ENCODE data around the gene GATB.
"Not testable (repeated sequence)": the region's sequence is repeated elsewhere in the genome, so short reads cannot be mapped to it uniquely, and the experiment has no call there.

DNA sequence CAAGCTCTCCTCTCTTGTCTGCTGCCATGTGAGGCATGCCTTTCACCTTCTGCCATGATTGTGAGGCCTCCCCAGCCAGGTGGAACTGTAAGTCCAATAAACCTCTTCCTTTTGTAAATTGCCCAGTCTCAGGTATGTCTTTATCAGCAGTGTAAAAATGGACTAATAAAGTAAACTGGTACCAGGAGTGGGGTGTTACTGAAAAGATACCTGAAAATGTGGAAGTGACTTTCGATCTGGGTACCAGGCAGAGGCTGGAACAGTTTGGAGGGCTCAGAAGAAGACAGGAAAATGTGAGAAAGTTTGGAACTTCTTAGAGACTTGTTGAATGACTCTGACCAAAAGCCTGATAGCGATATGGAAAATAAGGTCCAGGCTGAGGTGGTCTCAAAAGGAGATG lies 24.0 kb downstream of the GATB start:
- TF ChIP-seq, protein P1, sequence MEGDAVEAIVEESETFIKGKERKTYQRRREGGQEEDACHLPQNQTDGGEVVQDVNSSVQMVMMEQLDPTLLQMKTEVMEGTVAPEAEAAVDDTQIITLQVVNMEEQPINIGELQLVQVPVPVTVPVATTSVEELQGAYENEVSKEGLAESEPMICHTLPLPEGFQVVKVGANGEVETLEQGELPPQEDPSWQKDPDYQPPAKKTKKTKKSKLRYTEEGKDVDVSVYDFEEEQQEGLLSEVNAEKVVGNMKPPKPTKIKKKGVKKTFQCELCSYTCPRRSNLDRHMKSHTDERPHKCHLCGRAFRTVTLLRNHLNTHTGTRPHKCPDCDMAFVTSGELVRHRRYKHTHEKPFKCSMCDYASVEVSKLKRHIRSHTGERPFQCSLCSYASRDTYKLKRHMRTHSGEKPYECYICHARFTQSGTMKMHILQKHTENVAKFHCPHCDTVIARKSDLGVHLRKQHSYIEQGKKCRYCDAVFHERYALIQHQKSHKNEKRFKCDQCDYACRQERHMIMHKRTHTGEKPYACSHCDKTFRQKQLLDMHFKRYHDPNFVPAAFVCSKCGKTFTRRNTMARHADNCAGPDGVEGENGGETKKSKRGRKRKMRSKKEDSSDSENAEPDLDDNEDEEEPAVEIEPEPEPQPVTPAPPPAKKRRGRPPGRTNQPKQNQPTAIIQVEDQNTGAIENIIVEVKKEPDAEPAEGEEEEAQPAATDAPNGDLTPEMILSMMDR (IDR thresholded peaks at IDR 0.05; ENCODE audit: extremely low read depth in 1 of 2, insufficient read depth in 1 of 2, low read depth in 1 of 2, low read length in 2 of 2): not testable (repeated sequence)
- not testable (repeated sequence) for TF ChIP-seq MYC (IDR thresholded peaks at IDR 0.05; ENCODE audit: low read depth, low read length); POLR2AphosphoS5 (IDR thresholded peaks at IDR 0.05; ENCODE audit: insufficient read depth, low read depth, low read length)
